GM21447 (cell line): ENCODE data around the gene LANCL1.
"Not testable (repeated sequence)": the region's sequence is repeated elsewhere in the genome, so short reads cannot be mapped to it uniquely, and the experiment has no call there.

Source experiments
- ATAC-seq: cut with Tn5 transposase; IDR thresholded peaks from one replicate; pipeline ENCODE4 v1.9.1; 2021; ENCODE audit not compliant: unreplicated experiment

Gene LANCL1

DNA sequence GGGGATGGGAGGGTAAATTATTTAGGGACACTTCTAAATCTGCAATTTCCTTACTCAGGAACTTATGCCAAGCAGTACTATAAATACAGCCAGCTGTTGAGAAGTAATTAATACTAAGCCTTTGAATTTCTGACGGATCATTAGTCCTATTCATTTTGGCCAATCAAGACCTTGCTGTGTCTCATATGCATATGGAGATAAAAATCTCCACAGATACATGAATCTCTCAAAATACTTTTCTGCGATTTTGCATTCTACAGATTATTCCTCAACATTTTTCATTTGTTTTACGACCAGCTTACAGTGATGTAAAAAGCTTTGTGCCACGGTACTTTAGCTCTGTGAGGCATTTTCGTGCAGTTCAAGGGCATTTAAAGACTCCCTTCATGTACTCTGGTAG lies 16.7 kb downstream of the LANCL1 start:
- no peak for ATAC-seq

DNA sequence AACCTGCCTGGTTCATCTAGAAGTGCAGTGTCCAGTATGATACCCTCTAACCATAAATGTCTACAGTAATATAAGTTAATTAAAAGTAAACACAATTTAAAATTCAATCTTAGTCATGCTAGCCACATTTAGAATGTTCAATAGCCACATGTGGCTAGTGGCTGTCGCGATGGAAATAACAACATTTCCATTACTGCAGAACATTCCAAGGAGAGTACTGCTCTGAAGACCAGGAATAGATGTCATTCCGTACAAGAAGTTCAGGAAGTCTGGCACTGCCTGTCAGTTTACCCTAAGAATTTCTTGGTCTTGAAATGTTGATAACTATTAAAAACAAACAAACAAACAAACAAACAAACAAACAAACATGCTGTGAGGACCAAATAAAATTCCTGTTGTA lies 17.2 kb downstream of the LANCL1 start:
- ATAC-seq = no peak

DNA sequence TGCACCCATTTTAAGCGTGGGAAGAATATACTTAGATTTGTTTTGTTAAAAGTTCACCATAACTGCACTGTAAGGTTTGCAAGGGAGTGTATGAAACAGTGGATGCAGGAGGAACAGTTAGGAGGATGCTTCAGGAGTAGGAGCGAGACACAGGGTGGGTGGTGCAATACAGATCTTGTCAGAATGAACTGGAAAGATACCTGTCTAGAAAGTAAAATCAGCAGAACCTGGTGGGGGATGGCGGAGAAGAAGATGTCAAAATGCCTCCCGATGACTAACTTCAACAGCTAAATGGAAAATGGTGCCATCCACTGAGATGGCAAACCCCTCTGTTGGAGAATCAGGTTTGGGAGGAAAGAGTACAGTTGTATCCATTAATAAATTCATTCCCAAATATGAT lies 18.2 kb downstream of the LANCL1 start:
- ATAC-seq = no peak

DNA sequence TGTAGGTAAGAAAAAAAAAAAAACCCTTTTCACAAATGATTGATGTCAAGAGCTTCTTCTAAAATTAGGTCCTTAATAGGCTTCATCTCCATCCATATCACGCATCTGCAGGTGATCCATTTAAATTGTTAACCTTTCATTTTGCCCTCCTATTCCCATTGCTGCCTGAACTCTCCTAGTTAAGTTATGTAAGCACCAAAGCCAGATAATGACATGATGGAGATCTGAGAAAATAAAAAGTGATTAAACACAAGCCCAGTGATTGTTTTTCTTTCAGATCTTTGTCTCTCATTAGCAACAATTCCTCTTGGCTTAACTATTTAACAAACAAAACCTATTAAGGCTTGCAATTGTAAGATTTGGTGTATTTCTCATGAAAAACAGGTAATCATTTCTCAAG lies 20.0 kb downstream of the LANCL1 start:
- ATAC-seq = no peak

DNA sequence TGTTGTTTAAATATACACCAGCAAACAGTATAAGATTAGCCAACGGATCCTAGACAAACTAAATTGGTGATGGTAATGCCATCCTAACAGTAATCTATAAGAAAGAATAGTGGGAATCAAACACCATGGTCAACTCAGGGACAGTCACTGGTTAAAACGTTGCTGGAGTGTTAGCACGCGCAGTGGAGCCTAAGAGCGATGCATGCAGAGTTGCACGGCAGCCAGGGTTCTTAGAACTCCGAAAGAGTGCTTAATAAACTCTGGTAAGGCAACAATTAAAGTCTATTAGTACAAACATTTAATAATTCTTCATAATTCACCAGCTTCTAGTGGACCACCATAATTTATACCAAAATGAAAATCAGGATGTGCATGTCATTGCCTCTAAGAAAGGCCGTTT lies 22.2 kb downstream of the LANCL1 start:
- ATAC-seq = no peak

DNA sequence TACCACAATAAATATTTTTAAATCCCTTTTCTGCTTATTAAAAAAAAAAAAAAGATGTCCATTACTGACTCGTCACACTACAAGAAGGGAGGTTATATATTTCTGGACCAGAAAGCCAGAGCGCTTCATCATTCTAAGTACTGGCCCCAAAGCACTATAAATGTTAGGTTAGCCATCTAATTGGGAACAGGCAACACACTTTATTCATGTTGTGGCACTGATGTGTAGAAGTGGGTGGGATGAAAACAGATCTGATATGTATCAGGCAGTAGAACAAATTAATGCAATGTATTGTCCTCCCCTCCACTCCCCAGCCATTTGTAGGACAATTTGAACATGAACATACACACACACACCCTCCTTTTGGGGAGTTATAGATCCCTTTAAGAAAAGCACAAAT lies 24.4 kb downstream of the LANCL1 start:
- no peak for ATAC-seq

DNA sequence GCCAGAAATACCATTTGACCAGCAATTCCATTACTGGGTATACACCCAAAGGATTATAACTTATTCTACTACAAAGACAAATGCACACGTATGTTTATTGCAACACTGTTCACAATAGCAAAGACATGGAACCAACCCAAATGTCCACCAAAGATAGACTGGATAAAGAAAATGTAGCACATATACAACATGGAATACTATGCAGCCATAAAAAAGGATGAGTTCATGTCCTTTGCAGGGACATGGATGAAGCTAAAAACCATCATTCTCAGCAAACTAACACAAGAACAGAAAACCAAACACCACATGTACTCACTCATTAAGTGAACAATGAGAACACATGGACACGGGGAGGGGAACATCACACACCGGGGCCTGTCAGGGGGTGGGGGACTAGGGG lies 25.6 kb downstream of the LANCL1 start:
- not testable (repeated sequence) for ATAC-seq

DNA sequence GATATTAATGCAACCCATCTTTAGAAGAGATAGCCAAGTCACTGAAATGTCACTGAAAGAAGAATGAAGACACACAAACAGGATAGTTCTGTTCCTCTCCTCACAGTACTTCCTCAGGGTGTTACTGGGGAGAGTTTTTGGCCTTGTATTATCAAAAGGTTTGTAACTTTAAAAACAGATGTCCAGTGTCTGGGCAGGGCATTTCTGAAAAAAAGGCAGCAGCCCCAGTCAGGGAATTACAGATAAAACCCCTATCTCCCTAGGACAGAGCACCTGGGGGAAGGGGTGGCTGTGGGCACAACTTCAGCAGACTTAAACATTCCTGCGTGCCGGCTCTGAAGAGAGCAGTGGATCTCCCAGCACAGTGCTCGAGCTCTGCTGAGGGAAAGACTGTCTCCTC lies 30.8 kb downstream of the LANCL1 start:
- ATAC-seq = no peak

DNA sequence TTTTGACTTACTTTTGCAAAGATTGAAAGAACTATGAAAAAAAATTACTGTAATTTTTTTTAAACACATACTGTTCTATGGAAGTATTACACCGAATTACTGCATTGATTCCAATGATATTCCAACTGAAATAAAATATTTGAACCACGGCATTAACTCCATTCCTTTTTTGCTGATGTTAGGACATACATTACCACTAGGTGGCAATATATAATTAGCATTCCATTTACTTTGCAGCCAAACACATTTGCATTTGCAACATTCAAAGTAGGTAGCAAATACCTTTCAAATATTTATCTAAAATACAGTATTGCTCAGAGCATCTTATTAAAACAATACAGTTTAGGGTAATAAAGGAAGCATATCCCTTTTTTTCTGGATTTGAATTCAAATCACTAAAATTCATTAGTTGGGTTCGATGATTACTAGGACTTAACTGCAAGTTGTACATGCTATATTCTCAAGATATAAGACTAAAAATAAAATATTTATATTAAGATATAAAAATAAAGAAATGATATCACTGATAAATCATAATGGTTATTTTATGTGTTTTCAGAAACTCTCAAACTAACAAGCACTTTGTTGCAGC lies 31.3 kb downstream of the LANCL1 start:
- ATAC-seq = no peak

DNA sequence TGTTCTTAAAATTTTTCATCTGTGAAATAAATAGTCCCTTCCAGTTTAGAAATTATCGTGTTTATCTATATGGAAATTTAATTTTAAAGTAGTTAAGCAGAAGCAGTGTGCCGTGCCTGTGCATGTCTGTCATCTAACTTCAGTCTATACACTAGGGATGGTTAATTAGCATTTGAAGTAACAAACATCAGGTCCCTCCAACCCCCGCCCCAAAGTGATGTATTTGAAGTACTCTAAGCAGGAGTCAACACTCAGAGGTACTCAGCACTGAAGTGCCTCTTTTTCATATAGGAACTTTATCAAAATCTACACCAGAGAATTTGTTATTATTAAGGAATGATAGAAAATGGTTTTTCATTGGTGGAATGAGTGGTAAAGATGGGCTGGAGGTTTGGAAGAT lies 33.0 kb downstream of the LANCL1 start:
- ATAC-seq = no peak

DNA sequence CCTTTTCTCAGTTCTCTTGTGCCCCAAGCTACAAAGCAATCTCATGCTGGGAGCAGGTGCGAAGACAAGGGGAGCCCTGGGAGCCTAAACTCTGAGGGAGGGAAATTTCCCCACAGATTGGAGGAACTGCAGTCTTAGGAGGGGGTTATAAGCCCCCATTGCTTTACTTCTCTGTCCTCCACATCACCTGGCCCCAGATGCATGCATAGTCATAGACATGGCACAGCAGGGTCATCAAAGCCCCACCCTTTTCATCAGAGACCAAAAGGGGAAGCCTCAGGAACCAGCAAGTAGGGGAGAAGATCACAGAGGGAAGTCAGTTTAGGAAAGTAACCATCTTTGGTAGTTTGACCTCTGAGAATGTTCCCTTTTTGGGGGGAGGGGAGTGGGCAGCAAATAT lies 33.7 kb downstream of the LANCL1 start:
- no peak for ATAC-seq

DNA sequence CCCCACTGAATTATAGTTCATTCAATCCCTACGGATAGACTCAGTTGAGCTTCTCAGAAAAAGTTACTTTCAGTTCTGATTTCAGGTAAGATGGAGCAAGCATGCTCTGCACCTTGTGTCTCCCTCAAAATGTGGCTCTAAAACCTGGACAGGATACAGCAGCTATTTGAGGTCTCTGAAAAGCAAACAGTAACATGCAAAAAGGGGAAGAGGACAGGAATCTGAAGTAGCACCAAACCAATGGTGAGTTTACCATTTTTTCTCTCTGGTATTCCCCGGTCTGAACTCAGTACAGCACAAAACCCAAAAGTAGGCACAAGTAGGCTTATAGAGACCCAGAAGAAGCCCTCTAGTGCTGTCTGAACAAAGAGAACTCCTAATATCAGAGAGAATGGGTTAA lies 34.1 kb downstream of the LANCL1 start:
- peak; percentile 81 for ATAC-seq

DNA sequence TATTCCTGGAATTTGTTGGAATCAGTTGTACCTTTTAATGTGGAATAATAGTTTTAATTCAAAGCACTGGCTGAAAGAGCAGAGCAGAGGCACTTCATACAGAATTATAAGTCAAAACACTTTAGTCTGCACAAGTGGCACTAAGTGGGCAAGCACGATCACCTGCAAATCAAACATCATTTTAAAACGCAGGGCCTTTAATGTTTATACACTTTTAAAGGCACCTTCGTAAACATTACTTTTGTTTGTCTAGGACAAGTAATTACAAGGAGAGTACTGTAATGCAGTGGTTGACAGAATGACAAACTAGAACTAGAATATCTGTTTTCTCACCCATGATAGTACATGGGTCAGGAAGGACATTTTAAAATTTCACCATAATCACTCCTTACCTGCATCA lies 36.4 kb downstream of the LANCL1 start:
- no peak for ATAC-seq

DNA sequence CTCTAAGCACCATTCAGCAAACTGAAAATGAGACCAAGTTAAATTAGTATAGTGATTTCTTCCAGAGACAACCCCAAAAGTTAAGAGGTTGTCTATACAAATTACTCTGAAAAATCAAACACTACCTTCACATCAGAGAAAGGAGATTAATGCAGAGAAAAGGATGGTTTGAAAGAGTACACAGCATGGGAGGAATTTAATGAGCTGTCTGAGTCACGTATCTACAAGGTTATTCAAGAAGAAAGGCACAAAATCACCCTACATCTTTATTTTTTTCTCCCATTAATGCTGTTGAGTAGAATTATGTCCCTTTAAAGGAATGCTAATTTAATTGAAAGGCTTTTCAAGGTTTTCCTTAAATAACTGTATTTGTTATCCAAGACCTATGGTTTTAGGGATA lies 41.1 kb downstream of the LANCL1 start:
- no peak for ATAC-seq

DNA sequence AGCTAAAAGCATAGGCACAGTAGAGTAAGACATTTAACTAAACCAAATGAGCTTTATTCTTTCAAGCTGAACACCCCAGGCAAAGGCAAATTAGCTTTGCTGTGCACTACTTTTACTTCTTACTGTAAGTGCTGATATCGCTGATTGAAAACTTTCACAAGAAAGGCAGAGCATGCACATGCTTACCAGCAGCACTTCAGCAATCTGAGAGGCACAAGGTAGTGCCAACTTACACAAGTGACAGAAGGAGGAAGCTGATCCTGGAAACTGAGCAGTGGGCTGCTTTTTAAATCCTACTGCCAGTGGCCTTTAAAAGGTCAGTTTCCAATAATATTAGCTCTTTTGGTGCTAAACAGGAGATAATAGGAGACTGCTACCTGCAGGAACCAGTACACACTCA lies 43.9 kb downstream of the LANCL1 start:
- ATAC-seq = no peak

DNA sequence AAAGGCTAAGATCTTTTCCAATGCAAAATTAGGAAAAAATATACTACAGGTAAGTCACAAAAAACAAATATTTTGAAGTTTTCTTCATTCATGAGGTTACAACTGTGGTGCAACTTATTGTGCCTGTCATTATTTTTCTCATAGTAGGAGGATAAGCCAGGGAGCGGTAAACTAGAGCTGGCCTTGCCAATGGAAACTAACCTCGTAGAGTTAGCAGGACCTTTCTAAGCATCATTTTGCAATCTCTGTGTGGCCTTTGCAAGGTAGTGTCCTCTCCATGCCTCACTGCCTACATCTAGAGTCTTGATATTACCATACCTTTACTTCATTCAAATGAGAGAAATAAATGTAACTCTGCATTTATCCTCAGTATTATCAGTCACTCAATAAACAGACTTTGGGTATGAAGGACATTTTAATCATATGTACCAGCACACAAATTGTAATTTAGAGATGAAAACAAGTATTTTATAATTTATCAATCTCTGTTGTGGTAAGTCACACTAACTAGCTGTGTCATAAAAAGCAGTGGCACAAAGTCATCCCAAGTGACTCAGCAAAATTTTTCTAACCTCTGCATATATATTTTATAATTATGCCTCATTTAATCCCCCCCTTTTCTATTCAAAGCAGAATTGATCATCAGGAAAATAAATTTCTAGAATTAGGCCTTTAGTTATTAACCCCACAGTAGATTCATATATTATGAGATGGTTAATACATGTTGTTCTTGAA lies 47.0 kb downstream of the LANCL1 start:
- ATAC-seq = no peak

DNA sequence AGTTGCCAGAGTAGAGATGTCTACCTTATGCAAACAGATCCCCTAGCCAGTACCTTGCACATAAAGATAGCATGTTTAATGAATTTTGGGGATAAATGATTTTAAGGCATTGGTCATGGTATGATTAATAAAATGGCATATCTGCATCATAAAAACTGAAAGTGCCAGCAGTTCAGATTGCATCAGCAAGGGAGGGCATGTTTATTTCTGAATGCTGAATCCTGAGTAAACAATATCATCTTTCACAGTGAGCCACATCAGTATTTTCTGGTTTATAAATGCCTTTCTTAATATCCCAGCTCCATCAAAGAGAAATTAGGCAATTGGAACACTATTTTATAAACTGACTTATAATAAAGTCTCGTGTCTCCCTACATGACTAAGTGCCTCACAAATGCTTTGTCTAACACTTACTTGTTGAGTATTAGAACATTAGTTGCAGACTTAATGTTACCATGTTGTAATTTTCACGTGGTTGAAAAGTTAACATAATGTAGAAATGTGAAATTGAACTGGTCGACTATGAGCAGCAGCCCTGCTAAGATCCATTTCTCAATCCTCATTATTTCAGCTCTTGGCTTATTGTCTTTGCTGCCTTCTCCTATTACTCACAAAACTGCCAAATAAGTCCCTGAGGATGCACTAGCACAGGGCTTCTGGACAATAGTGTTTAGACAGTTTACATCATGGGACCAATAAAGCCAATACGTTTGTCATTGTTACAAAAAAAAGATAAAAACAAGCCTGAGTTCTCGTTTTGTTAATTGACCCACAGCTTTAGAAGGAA lies 48.0 kb downstream of the LANCL1 start:
- no peak for ATAC-seq

DNA sequence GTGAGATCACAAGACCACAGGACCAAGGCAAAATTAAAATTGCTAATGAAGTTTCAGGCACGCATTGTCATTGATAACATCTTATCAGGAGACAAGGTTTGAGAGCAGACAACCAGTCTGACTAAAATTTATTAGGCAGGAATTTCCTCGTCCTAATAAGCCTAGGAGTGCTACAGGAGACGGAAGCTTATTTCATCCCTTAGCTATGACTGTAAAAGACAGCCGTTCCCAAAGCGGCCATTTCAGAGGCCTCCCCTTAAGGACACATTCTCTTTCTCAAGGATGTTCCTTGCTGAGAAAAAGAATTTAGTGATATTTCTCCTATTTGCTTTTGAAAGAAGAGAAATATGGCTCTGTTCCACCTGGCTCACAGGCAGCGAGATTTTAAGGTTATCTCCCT lies 49.2 kb downstream of the LANCL1 start:
- ATAC-seq = not testable (repeated sequence)

DNA sequence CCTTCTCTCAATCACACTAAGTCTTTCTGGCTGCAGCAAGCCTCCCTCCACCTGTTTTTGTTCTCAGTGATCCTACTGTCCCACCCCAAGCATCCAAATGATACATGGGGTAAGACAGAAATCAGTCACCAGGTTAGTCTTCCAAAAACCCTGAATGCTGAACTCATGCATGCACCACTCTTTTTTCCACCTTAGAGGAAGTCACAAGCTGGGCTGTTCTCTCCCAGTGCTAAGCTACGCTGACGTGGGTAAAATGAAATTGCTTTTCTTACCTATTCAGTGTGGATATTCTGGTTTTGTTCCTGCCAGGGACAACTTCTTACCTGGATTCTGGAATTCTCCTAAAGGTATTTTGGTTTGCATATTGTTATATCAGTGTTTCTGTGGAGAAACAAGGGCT lies 54.2 kb downstream of the LANCL1 start:
- no peak for ATAC-seq

DNA sequence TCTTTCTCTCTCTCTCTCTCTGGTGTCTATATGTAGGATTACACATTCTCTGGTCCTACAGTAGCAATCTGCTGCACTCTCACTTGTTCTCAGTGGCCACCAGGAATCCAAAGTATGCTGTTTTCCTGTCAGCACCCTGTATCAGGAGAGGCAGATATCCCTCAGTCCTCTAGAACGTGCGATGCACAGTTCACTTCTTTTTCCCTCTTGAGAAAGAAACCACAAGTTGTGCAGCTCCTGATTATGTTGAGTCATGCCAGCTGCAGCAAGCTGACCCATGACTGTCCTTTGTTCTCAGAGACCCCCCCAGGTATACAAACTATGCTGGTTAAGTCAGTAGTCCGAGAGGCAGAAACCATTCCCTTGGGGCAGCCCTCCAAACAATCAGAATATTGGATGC lies 54.6 kb downstream of the LANCL1 start:
- ATAC-seq = no peak

DNA sequence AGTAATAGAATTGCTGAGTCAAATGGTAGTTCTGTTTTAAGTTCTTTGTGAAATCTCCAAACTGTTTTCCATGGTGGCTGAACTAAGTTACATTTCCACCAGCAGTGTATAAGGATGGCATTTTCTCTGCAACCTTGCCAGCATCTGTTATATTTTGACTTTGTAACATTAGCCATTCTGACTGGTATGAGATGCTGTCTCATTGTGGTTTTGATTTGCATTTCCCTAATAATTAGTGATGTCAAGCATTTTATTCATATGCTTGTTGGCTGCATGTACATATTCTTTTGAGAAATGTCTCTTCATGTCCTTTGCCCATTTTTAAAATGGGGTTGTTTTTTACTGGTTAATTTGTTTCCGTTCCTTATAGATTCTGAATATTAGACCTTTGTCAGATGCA lies 63.9 kb downstream of the LANCL1 start:
- no peak for ATAC-seq

DNA sequence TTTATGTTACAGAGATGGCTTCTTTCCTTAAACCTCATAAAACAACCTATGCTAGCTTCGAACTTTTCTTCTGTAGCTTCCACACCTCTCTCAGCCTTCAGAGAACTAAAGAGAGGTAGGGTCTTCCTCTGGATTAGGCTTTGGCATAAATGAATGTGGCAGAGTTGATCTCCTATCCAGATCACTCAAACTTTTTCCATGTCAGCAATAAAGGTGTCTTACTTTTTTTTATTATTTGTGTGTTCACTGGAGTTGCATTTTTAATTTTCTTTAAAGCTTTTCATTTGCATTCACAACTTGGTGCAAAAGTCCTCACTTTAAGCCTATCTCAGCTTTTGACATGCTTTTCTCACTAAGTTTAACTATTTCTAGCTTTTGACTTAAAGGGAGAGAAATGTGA lies 66.0 kb downstream of the LANCL1 start:
- no peak for ATAC-seq
